Nephron progenitor cell (in vitro differentiated cells): Measurements from ENCODE around the gene NTHL1.

Source experiments
- DNase-seq: peaks from one replicate; pipeline ENCODE4 v3.0.0; 2021
- H3K27ac Mint-ChIP-seq: 2 replicates; pipeline ENCODE4 v1.8.0; 2021; ENCODE audit warnings: mild to moderate bottlenecking, moderate library complexity, mixed read lengths
- H3K27me3 Mint-ChIP-seq: 2 replicates; pipeline ENCODE4 v1.8.0; 2021; ENCODE audit warnings: mild to moderate bottlenecking, low read depth, mixed read lengths; ENCODE audit not compliant: poor library complexity
- H3K36me3 Mint-ChIP-seq: 2 replicates; pipeline ENCODE4 v1.8.0; 2021; ENCODE audit warnings: low read depth, mixed read lengths
- H3K4me1 Mint-ChIP-seq: 2 replicates; pipeline ENCODE4 v1.8.0; 2021; ENCODE audit warnings: mixed read lengths
- H3K4me3 Mint-ChIP-seq: 2 replicates; pipeline ENCODE4 v1.8.0; 2021; ENCODE audit warnings: mild to moderate bottlenecking, moderate library complexity, mixed read lengths
- H3K9me3 Mint-ChIP-seq: 2 replicates; pipeline ENCODE4 v1.8.0; 2021; ENCODE audit warnings: mild to moderate bottlenecking, moderate library complexity, mixed read lengths
- CTCF ChIP-seq: fragments of 200-600 bp; sonication (generic); IDR thresholded peaks from 2 replicates; pipeline ENCODE4 v1.5.0; 2021; ENCODE audit warnings: antibody characterized with exemption

The NTHL1 gene

GRCh38 chr16:2074071-2074470, 26.4 kb upstream of the NTHL1 start:
- Mint-ChIP-seq H3K27me3 (no peaks in the 10 kb centered on the region), H3K27ac (no peak overlapping the region), H3K4me1 (no peaks in the 10 kb centered on the region), H3K9me3 (no peaks in the 10 kb centered on the region), H3K4me3 (no peak overlapping the region), H3K36me3 (peaks cover 29% of the 10 kb centered on the region)
- no peak for TF ChIP-seq CTCF
- DNase-seq, result no peak

- H3K36me3 Mint-ChIP-seq, result peaks cover 37% of the 10 kb centered on the region
- no peak for DNase-seq
- H3K27ac Mint-ChIP-seq, result no peak overlapping the region
- no peaks in the 10 kb centered on the region for H3K27me3 Mint-ChIP-seq
- H3K4me3 Mint-ChIP-seq, result no peak overlapping the region
- H3K9me3 Mint-ChIP-seq, result no peaks in the 10 kb centered on the region
- TF ChIP-seq CTCF, result no peak
- no peaks in the 10 kb centered on the region for H3K4me1 Mint-ChIP-seq
These were observed 25.3 kb upstream of the NTHL1 start for GRCh38 chr16:2072926-2073325.

GRCh38 chr16:2071454-2072202, 24.0 kb upstream of the NTHL1 start:
- peaks cover 40% of the 10 kb centered on the region for H3K36me3 Mint-ChIP-seq
- TF ChIP-seq CTCF, result no peak
- H3K27ac Mint-ChIP-seq, result peak overlapping the region; percentile 69
- no peak overlapping the region for H3K4me3 Mint-ChIP-seq
- H3K4me1 Mint-ChIP-seq, result no peaks in the 10 kb centered on the region
- H3K9me3 Mint-ChIP-seq, result no peaks in the 10 kb centered on the region
- H3K27me3 Mint-ChIP-seq, result no peaks in the 10 kb centered on the region
- no peak for DNase-seq

GRCh38 chr16:2070576-2071453, 23.2 kb upstream of the NTHL1 start:
- no peak overlapping the region for H3K27ac Mint-ChIP-seq
- H3K9me3 Mint-ChIP-seq, result no peaks in the 10 kb centered on the region
- H3K27me3 Mint-ChIP-seq, result no peaks in the 10 kb centered on the region
- no peak for DNase-seq
- H3K36me3 Mint-ChIP-seq, result peaks cover 46% of the 10 kb centered on the region
- no peak for TF ChIP-seq CTCF
- H3K4me3 Mint-ChIP-seq, result no peak overlapping the region
- no peaks in the 10 kb centered on the region for H3K4me1 Mint-ChIP-seq

- TF ChIP-seq CTCF, result no peak
- Mint-ChIP-seq H3K27ac (no peak overlapping the region), H3K27me3 (peaks cover 3% of the 10 kb centered on the region), H3K9me3 (no peaks in the 10 kb centered on the region), H3K4me1 (no peaks in the 10 kb centered on the region), H3K4me3 (no peak overlapping the region), H3K36me3 (peaks cover 45% of the 10 kb centered on the region)
- no peak for DNase-seq
These were observed 18.5 kb upstream of the NTHL1 start for GRCh38 chr16:2066139-2066538.
